DOHH2 (cell line): ENCODE results near the gene ST6GAL1.

Source experiments
- CTCF ChIP-seq: fragments of 200-600 bp; sonication (generic); IDR thresholded peaks from one replicate; pipeline ENCODE4 v1.5.1; 2014; ENCODE audit warnings: antibody characterized with exemption, mild to moderate bottlenecking, low read depth, low read length; ENCODE audit not compliant: poor library complexity, severe bottlenecking
- EZH2phosphoT487 ChIP-seq: fragments of 200-600 bp; sonication (generic); IDR thresholded peaks from 2 replicates; pipeline ENCODE4 v1.6.1; 2017; ENCODE audit warnings: borderline replicate concordance, mild to moderate bottlenecking, antibody characterized with exemption, low read length, moderate library complexity, mixed read lengths

GRCh38 chr3:187000711-187001151, 70.4 kb downstream of the ST6GAL1 start:
- TF ChIP-seq CTCF (no peak), EZH2phosphoT487 (no peak)
